Right lobe of liver (tissue), 6 donors: ENCODE results near the gene EIF3L. TPM values are rescaled to one million over a fixed set of nuclear protein-coding genes. Genes with fewer than 3 reads are reported as not detected.
A peak's percentile ranks its signal among the peaks of the same experiment; 100 is the strongest.

Experiments
- ATAC-seq, 4 donors: fragments of 200-7000 bp; cut with Tn5 transposase; one replicate each; pipeline ENCODE4 v1.9.1; 2020; ENCODE audit warnings: mild to moderate bottlenecking in 4 of 4, moderate library complexity in 4 of 4
- DNase-seq, 3 donors: peaks; one replicate each; pipeline ENCODE4 v3.0.0-alpha.2; 2020
- H3K27ac ChIP-seq, 3 donors: fragments of 200-600 bp; one replicate each; pipeline ENCODE4 v1.8.0; 2022
- H3K27me3 ChIP-seq, 2 donors: fragments of 200-600 bp; one replicate each; pipeline ENCODE4 v1.8.0; 2022
- H3K36me3 ChIP-seq, 4 donors: fragments of 200-600 bp; sonication (generic) in 1 of 4; one replicate each; pipeline versions ENCODE4 v1.5.1 to v1.8.0; 2017 to 2022; ENCODE audit warnings: control low read depth in 1 of 4
- H3K4me1 ChIP-seq, 4 donors: fragments of 200-600 bp; sonication (generic) in 1 of 4; one replicate each; pipeline versions ENCODE4 v1.5.1 to v1.8.0; 2017 to 2022; ENCODE audit warnings: control low read depth in 1 of 4
- H3K4me3 ChIP-seq, 3 donors: fragments of 200-600 bp; one replicate each; pipeline ENCODE4 v1.8.0; 2022
- H3K9me3 ChIP-seq, 4 donors: fragments of 200-600 bp; sonication (generic) in 1 of 4; one replicate each; pipeline versions ENCODE4 v1.5.1 to v1.8.0; 2017 to 2022; ENCODE audit warnings: control low read depth in 1 of 4
- CTCF ChIP-seq, 4 donors: fragments of 200-600 bp in 3 of 4; fragments of 450-650 bp in 1 of 4; IDR thresholded peaks; one replicate each; pipeline versions ENCODE4 v1.5.1 to v1.8.0; 2016 to 2022; ENCODE audit warnings: antibody characterized with exemption in 4 of 4, mild to moderate bottlenecking in 2 of 4
- POLR2A ChIP-seq: fragments of 450-650 bp; IDR thresholded peaks from one replicate; pipeline ENCODE4 v1.6.1; 2017; ENCODE audit warnings: antibody characterized with exemption, mild to moderate bottlenecking
- WGBS: methylation state at CpG from one replicate; pipeline ENCODE4 v1.1.6; 2018; ENCODE audit warnings: low coverage, low lambda C conversion rate; ENCODE audit not compliant: insufficient coverage; ENCODE audit errors: missing lambda C conversion rate; 5-methylcytosine and 5-hydroxymethylcytosine counted together
- intact Hi-C, 2 donors: fragments of 100-400 bp; cut with DNase I; formaldehyde crosslinking; loops; one replicate each; pipeline versions ENCODE4 v1.11.2 to v1.14.1; 2022
- total RNA-seq, 6 experiments: library from RNA; depleted of rRNA in 2 of 6; stranded (reverse); fragments of >200 nt in 2 of 6; fragmentation: NEBNext Ultra II Directional in 3 of 6; extraction: Animal tissue kit (Norgen Biotek cat#: 25700) in 3 of 6; gene quantifications; one replicate each; pipeline versions ENCODE4 v1.1.0 to v1.2.4, GENCODE V29; 2016 to 2023
- donor health status: DM: no; HTN: yes; CAD: no.
- donor health status: DM: no; HTN: no; CAD: no.
- donor health status: DM: no; HTN: no; CAD: no.
- donor health status: DM: no; HTN: yes; CAD: no.
- donor health status: DM: no; HTN: yes; CAD: no.

Gene EIF3L
- total RNA-seq, 6 experiments from 2014 or later: 117 to 200 (median 164) TPM

GRCh38 chr22:37820350-37820749 is 28.9 kb upstream of the EIF3L start:
- Histone ChIP-seq H3K27ac (no peak overlapping the region), H3K36me3 (no peaks in the 10 kb centered on the region), H3K4me3 (no peak overlapping the region), H3K27me3 (no peaks in the 10 kb centered on the region), H3K4me1 (peaks cover 0 to 38% (median 20%) of the 10 kb centered on the region in 4 donors), H3K9me3 (no peaks in the 10 kb centered on the region)
- 70% methylated on average over 4 of the region's 5 CpGs for WGBS
- ATAC-seq (no peak), DNase-seq (no peak)
- TF ChIP-seq POLR2A: no peak
- TF ChIP-seq CTCF (IDR thresholded peaks at IDR 0.05): no peak
- intact Hi-C loops: loop anchor here in 1 of 2 donors (10.0 kb wide), 1 partner anchor 154 kb away; no protein-coding TSS in a partner anchor

DNA sequence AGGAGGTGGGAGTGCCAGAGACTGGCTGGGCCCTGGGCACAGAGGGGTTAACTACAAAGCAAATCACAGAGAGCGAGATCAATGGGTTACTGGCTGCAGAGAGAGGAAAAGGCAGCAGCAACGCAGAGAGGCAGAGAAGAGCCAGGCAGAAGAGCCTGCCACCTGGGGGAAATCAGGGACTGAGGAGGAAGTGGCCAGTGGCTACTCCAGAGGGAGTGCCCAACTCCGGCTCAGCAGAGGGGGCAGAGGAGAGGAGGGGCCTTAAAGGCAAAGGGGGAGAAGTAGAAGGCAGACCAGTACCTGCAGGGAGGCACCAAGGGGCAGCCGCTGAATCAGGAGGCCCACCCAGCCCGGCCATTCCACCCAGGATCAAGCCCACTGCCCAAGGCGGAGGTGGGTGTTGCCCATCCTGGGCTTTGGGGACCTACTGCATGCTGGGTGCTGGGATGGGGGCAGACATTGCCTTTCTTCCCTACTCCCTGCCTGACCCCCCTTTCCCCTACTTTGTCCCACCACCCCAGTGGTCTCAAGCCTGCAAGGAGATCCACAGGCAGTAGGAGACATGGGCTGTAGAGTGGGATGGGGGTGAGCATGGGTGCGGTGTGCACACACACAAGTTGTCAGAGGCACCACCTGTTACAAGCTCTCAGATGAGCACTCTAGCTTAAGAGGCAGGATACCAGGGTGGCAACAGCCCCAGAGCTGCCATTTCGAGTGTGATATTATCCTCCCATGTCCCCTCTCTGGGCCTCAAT is 27.0 kb upstream of the EIF3L start:
- Histone ChIP-seq H3K4me1 (peaks cover 0 to 25% (median 13%) of the 10 kb centered on the region in 4 donors), H3K27me3 (no peaks in the 10 kb centered on the region)
- WGBS: 17% methylated on average over 3 of the region's 8 CpGs

DNA sequence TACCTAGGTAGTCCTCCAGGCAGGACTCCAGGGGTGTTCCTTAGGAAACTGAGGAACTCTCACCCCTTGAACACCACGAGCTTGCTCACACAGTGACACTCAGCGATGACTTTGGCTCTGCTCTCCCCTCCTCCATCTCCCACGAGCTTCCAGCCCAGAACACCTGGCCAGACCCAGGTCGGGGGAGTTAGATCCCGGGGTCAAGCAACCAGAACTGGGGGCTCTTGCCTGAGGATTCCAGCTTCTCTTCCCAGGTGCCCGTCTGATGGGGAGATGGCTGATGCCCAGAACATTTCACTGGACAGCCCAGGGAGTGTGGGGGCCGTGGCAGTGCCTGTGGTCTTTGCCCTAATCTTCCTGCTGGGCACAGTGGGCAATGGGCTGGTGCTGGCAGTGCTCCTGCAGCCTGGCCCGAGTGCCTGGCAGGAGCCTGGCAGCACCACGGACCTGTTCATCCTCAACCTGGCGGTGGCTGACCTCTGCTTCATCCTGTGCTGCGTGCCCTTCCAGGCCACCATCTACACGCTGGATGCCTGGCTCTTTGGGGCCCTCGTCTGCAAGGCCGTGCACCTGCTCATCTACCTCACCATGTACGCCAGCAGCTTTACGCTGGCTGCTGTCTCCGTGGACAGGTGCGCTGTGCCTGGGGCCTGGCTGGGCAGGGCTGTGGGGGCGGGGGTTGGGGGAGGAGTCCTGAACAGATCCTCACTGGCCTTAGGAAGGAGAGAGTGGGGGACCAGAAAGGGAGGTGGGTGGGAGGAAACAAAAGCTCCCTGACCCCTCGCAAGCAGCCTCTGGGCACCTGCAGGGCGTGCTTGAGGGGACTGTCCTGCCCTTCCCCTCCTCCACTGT is 25.9 kb upstream of the EIF3L start, which contains the start of gene GALR3:
Gene GALR3 (plus strand): TSS at position 249 of the 852 bp plus-strand sequence. CDS start 25 bp downstream, at position 274.
- H3K4me3 ChIP-seq: no peak within 1 kb of the TSS
- no peak within 1 kb of the TSS for H3K27ac ChIP-seq
- DNase-seq (no peak), ATAC-seq (peak; percentile 11 to 41 (median 25))
- TF ChIP-seq CTCF (IDR thresholded peaks at IDR 0.05) (no peak), POLR2A (no peak)
- H3K9me3 ChIP-seq: no peaks in the 10 kb centered on the region
- intact Hi-C loops: loop anchor here in 1 of 2 donors (10.0 kb wide), 1 partner anchor 151 kb away; no protein-coding TSS in a partner anchor
- H3K4me1 ChIP-seq: peaks cover 0 to 14% (median 7%) of the 10 kb centered on the region in 4 donors
- no peaks in the 10 kb centered on the region for H3K27me3 ChIP-seq
- WGBS: 72% methylated on average over 7 of the region's 21 CpGs
- H3K36me3 ChIP-seq: no peaks in the 10 kb centered on the region

More for the DNA sequence above, 27.0 kb upstream of the EIF3L start:
- DNase-seq (no peak), ATAC-seq (peak in 2 of 4 donors; percentile 6 to 7)
- Histone ChIP-seq H3K36me3 (no peaks in the 10 kb centered on the region), H3K27ac (no peak overlapping the region), H3K9me3 (no peaks in the 10 kb centered on the region), H3K4me3 (no peak overlapping the region)
- intact Hi-C loops: loop anchor here in 1 of 2 donors (10.0 kb wide), 1 partner anchor 153 kb away; no protein-coding TSS in a partner anchor
- TF ChIP-seq CTCF (IDR thresholded peaks at IDR 0.05) (no peak), POLR2A (no peak)
